ENCODE measurements around the gene CLN6. TPM values are rescaled to one million over a fixed set of nuclear protein-coding genes. Genes with fewer than 3 reads are reported as not detected.
"Not testable (repeated sequence)": the region's sequence is repeated elsewhere in the genome, so short reads cannot be mapped to it uniquely, and the experiment has no call there.

The CLN6 gene
- polyA plus RNA-seq, 1 donor = 19.2 TPM

DNA sequence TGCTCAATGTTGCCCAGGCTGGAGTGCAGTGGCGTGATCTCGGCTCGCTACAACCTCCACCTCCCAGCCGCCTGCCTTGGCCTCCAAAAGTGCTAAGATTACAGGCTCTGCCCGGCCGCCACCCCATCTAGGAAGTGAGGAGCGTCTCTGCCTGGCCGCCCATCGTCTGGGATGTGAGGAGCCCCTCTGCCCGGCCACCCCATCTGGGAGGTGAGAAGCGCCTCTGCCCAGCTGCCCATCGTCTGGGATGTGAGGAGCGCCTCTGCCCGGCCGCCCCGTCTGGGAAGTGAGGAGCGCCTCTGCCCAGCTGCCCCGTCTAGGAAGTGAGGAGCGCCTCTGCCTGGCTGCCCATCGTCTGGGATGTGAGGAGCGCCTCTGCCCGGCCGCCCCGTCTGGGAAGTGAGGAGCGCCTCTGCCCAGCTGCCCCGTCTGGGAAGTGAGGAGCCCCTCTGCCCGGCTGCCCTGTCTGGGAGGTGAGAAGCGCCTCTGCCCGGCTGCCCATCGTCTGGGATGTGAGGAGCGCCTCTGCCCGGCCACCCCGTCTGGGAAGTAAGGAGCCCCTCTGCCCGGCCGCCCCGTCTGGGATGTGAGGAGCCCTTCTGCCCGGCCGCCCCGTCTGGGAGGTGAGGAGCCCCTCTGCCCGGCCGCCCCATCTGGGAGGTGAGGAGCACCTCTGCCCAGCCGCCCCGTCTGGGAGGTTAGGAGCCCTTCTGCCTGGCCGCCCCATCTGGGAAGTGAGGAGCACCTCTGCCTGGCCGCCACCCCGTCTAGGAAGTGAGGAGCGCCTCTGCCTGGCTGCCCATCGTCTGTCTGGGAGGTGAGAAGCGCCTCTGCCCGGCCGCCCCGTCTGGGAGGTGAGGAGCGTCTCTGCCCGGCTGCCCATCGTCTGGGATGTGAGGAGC, 7.7 kb downstream of the CLN6 start:
- not testable (repeated sequence) for DNase-seq

DNA sequence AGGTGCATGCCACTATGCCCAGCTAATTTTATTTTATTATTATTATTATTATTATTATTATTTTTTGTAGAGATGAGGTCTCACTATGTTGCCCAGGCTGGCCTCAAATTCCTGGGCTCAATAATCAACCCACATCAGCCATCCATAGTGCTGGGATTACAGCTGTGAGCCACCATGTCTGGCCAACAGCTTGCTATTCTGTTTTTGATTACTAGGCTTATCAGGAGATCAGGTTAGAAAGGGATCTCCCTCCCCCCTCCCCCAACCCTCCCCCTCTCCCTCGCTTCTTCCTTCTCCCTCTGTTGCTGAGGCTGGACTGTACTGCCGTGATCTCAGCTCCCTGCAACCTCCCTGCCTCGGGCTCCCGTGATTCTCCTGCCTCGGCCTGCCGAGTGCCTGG, 8.6 kb downstream of the CLN6 start:
- no peak for DNase-seq

DNA sequence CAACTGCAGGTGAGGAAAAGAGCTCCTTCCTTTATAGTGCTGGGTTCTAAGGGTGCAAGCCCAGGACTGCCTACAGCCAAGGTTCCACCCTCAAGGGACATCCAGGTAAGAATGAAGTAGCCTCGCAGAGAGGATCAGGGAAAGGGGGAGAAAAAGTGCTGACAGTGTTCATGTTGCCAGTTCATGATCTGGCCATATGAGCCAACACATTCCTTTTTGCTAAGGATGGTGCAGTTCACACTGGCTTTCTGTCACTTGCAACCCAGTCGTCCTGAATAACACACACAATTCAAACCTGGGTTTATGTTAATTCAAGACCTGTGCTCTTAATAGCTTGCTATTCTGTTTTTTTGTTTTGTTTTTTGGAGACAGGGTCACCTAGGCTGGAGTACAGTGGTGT, 9.0 kb downstream of the CLN6 start:
- no peak for DNase-seq

DNA sequence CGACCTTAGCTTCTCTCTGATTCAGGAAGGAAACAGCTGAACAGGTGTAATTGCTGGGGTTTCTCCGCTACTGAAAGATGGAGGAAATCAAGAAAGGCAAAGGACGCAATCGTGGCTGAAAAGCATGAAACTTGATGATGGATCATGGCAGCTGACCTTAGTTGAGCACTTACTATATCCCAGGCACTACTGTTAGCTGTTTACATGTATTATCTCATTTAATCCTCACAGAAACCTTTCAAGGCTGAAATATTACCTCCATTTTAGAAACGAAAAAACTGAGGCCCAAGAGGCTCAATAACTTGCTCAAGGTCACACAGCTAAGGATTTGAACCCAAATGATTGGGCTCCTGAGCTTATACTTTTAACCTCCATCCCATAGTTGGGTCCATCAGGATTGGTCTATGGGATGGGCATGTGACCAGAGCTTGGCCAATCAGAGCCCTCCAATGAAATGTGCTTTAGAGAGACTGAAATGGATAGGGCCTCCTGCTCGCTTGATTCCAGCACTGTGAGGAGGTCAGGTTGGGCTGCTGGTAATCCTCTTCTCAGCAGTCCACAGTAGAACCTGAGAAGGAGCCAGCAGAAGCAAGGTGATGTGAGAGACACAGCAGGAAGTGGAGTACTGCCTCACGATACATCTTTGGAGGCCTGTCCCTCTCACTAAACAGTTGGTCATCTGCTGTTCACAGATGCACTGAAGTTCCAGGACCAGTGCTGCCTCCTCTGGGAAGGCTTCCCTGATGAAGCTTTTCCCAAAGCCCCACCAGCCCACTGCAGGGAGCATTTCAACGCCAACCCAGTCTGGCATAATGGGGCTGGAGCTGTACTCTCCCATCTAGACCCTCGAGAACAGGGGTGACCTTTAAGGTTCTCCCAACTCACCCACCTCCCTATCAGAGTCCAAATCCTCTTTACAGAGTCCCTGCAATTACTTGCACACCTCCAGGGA, 10.4 kb downstream of the CLN6 start:
- DNase-seq = no peak

DNA sequence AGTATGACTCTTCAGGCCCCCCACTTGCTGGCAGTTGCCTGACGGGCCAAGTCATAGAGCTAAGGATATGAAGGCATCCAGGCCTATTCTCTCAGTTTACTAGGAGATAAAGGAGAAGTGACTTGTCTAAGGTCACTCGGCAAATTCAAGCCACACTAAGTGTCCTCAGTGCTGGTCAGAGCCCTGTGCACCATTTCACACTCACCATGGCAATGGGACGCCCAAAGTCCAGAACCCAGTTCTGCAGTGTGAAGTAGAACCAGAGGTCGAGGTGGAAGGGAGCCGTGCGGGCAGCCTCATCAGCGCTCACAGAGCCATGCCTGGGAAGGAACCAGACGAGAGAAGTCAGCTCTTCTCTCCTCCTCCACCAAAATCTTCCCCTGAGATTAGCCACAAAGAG, 11.2 kb downstream of the CLN6 start:
- DNase-seq = no peak

DNA sequence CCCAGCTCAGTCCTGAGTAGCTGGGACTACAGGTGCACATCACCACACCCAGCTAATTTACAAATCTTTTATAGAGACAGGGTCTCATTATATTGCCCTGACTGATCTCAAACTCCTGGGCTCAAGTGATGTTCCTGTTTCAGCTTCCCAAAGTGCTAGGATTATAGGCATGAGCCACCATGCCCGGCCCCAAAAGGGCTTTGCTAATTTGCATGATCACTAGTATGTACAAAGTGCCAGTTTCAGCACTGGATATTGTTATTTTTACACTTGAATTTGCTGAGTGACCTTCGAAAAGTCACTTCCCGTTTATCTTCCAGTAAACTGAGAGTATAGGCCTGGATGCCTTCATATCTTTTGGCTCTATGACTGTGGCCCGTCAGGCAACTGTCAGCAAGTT, 12.2 kb downstream of the CLN6 start:
- no peak for DNase-seq

DNA sequence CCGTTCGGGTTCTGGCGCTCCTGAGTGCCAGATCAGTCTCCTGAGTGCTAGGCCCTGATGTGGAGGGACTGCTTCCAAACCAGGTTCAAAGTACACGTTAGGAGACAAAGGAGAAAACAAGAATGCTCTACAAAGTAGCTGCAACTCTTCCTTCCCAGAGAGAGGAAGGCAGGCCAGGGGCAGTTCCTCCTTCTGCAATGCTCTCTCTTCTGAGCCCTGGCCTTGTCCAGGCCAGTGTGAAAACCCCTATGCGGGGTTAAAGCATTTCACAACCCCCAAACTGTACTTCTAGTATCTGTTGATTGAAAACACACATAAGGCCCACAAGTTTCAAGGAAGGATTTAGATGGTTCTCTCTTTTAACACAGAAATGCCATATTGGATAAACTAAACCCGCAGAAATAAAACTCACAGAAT, 14.7 kb downstream of the CLN6 start:
- no peak for DNase-seq

DNA sequence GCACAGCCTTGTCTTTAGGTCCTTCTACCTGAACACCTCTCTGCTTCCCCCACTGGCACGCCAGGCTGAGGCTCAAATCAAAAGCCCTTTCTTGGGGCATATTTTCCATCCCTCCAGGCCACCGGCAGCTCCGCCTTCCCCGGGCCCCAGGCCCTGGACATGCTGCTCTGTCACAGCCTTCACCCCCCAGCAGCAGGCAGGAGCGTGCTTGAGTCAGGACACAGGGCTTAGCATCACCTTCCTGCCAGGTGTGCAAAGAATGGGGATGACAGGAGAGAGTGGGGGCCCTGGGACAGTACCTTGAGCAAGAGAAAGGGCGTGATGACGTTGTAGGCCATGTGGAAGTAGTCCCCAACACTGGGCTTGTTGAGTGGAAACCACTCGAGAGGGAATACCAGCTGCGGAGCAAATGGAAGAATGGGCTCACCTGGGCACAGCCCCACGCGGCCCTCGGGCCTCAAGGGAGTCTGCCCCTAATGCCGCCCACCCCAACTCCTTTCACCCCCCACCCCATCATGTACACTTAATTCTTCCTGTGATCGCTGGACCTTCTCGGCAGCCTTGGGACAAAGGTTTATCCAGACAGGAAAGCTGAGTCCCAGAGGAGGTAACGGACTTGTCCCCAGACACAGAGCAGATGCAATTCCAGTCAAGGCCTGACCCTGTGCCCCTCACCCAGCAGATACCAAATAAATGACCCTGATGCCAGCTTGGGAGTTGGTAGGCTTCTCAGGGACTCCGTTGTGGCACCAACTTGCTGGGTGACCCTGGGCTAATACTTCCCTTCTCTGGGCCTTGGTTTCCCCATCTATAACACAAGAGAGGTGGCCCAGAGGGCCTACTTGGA, 15.3 kb downstream of the CLN6 start:
- no peak for DNase-seq

DNA sequence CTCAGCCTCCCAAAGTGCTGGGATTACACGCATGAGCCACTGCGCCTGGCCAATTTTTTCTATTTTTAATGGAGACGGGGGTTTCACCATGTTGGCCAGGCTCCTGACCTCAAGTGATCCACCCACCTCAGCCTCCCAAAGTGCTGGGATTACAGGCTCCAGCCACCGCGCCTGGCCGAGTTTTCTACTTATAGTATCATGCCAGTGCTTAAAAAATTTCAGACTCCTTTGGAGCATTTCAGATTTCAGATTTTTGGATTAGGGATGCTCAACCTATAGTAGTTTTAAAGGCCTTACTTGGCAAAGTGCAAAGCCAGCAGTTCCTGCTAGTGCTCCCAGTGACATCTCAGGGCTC, 16.1 kb downstream of the CLN6 start:
- not testable (repeated sequence) for DNase-seq

DNA sequence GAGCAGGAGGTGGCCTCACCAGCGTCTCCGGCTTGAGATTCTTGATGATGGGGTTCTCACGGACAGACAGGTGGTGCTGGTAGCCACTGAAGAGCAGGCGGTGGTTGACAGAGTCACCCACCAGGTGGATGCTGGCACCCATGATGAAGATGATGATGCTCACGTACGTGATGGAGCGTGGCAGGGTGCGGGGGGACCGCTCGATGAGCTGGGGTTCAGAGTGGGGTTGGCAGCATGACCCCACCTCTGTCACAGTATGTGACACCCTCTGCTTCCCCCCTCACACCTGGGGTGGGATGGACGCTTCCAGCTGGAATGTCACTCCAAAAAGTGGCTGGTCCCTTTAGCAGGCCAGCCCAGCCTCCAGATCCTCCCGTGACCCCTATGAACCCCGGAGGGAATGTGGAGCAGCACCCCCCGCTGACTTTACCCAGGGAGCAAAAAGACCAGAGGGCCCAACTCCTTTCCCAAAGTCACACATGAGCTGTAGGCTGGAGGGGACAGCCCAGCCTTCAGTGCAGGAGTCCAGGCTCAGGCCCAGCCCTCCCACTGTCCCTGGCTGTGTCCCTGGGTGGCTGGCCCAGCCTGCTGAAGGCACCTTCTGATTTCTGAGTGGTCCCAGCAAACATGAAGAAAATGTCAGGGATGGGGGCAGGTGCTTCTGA, 17.7 kb downstream of the CLN6 start:
- DNase-seq = no peak

DNA sequence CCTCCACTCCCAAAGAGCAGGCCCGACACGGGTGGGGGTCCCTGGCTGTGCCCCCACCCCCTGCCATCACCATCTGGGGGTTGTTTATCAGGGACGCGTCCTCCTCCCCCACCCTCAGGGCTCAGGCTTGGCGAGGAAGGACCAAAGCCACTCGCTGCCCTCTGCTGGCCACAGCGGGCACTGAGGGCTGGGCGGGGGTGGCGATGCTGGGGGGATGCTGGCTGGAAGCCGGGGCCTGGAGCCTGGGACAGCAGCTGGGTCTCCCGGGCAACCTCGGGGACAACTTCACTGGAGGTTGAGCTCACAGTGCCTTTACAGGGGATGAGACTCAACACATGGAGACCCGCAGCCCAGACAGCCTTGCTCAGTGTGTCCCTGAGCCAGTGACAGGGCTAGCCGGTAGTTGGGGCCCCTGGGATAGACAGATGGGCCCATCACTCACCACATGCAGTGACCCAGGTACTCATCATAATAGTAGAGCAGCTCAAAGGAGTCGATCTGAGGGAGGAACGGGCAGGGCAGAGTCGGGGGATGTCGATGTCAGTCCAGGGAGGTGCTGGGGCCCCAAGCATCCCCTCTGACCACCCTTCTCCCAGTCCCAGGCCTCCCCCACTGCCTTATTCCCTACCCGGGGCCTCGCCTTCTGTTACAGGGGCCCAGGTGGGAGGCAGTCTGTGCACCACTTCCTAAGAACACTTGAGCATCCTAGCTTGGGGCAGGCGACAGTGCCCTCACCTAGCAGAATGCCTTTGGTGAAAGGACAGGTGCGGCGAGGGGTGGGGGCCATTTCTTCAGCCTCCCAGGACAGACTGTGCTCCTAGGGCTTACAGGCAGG, 18.5 kb downstream of the CLN6 start:
- DNase-seq = peak; percentile 63

DNA sequence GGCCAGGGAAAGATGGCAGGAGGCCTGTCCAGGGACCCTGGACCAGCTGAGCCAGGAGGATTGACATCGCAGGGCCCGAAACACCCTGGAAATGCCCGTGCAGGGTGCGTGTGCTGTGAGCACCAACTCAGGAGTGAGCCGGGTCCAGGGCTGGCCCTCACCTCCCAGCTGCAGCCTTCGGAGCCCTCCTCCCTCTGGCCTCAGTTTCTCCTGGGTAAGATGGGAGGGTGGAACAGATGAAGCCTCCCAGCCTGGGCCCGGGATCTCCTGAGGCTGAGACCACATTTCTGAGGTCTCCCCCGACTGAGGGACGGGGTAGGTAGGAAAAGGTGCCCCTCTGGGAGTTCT, 19.1 kb downstream of the CLN6 start:
- no peak for DNase-seq

DNA sequence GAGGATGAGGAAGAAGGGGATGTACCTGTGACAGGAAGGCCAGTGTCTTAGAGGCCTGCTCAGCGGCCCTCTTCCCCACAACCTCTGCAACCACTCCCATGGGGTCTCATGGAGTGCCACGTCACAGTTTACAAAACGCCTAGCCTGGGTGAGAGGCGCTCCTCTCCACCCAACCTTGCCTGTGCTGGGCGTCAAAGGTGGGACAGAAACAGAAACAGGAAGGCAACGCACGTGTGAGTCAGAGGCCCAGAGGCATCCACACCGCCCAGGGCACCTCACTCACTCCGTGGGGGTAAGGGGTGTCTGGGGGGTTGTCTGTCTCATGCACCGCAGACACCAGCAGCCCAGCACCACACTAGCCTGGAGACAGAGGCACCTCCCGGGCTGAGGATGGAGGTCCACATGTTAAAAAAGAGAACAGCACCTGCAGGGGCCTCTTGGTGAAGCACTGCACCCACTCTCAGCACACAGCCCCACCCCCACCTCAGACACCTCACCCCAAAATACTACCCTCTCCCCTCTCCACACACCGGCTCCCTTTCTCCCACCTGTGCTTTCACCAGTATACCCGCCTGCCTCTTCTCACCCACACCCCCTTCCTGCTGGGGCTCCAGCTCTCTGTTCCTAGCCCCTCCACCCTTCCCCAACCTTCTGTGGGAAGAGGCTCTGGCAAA, 19.7 kb downstream of the CLN6 start:
- no peak for DNase-seq

DNA sequence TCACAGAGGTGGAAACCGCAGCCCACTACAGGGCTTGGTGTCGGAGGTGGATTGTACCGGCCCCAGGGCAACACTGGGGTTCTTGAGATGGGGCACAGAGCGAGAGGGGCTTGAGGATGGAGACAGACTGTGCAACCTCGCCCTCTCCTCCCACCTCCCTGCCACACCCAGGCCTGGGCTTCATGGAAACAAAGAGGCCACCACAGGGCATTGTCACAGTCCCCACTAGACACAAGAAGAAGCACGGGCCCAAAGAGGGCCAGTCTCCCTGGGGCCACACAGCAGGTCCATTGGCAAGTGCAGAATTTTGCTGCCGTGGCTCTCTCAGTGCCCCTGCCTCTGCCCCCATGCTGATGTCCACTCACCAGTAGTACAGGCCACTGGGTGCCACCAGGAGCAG, 20.3 kb downstream of the CLN6 start:
- no peak for DNase-seq

DNA sequence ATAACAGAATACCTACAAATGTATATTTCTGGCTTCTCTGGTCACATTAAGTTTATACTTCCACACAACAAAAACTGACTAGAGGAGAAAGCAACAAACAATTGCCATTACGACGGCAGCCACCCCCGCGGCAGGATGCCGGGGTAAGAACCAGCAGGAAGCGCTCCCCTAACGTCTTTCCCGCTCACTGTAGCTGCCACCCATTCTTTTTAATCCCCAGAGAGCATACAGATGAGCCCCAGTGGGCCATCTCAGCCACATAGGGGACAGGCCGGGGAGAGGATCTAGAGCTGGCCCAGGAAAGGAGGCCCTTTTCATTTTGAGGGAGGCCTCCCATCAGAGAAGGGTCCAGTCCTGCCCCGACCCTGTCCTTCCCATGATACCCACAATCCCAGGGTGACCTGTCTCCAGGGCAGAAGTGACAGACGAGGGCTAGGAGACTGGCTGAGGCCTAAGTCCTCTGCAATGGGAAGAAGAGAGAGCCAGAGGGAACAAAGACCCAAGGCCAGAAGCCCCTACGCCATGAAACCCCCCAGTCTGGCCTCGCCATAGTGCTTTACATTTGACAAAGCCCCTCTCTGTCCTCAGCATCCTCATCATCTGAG, 20.8 kb downstream of the CLN6 start:
- no peak for DNase-seq

DNA sequence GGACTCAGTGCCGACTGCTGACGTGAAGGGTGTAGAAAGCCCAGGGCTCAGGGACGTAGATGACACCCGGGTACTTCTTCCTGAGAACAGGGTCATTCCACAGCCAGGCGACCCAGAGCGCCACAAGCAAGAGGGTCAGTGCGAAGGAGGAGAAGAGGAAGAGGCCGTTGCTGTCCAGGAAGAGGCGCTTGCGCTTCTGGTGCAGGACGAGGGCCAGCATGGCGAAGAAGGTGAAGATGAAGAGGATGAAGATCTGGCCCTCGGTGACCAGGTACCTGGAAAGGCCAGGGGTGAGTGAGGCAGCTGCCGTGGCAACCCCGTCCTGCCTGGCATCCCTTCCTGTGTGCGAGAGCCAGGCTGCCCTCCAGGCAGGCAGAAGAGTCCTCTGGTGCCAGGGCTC, 21.4 kb downstream of the CLN6 start:
- no peak for DNase-seq

DNA sequence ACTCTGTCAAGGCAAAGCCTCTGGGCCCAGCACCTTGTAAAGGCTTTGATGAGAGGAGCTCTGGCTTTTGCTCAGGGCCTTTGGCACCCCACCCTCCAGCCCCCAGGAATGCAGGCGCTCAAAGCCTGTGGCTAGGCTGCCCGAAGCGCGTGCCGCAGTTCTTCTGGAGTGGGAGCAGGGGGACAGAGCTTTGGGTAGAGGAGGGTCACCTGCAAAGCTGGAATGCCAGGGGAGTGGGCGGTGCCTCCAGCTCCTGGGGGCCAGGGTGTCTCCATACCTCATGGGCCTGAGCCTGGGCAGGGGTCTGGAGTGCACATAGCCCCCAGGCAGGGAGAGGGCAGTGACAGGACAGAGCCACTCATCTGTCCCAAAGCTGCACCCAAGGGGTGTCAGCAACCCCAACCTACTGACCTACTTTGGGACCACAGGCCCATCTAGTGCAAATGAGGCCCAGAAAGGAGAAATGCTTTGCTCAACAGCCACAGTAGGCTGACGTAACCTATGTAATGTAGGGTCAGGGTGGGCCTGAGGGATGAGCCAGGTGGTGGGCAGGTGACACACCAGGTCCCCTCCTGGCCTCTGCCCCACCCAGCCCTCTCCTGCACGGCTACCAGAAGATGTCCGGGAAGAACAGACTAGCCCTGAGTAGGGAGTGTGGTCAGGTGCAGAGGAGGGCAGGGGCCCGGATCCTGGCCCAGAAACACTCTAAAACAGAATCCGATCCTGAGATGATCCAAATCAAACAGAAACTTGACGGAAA, 22.2 kb downstream of the CLN6 start:
- no peak for DNase-seq

DNA sequence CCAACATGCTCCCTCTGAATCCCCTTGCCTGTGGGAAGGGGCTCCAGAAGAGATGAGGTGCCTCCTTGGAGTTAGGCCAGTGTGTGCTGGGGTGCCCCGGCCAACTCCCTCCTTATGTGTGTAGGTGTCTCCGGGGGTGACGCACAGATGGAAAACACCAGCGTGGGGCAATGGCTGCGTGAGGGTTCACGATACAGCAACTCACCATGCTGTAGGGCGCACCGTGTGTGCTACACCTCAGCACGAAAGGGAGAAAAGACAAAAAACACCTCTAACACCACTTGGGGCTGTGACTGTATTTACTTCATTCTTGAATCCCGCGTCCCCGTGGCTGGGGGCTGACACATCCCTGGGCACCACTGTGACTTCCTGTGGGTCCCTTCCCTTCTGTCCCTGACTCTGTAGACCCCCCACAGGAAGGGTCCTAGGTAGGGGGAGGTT, 22.8 kb downstream of the CLN6 start:
- no peak for DNase-seq

DNA sequence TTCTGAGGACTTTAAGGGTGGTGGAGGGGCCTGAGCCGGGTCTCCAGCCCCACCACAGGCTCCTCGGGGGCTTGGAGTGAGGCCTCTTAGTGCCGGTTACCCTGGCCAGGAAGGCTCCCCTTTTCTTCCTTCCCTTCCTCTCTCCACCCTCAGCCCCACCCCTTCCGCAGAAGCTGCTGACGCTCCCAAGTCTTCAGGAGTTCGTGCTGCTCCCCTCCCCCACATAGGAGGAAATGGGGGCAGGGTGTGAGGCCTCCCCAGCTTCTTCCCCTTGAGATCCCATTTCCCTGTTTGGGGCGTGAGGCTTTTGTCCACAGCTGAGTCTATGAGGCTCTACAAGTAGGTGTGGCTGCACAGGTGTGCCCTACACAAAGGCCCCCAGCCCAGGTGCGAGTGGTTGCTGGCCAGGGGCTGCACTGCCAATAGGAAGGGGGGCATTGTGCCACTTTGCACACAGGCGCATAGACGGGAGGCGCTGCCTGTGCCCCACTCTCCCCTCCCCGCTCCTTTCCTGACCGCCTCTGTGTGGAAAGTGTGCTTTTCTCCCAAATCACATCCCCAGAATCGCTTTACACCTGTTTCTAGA, 23.5 kb downstream of the CLN6 start:
- DNase-seq = peak; percentile 56

Data from hindlimb muscle (tissue), 1 donor.